GM19239 (cell line): Measurements from ENCODE around the gene CHST10.

Experiments
- DNase-seq: peaks from one replicate; pipeline ENCODE4 v3.0.0; 2011; ENCODE audit warnings: low spot score; ENCODE audit not compliant: insufficient read length
- FAIRE-seq: peaks from 2 replicates; lab custom pipeline; 2011; peaks lifted over from hg19 to GRCh38; lab: Jason Lieb, UNC

The CHST10 gene

DNA sequence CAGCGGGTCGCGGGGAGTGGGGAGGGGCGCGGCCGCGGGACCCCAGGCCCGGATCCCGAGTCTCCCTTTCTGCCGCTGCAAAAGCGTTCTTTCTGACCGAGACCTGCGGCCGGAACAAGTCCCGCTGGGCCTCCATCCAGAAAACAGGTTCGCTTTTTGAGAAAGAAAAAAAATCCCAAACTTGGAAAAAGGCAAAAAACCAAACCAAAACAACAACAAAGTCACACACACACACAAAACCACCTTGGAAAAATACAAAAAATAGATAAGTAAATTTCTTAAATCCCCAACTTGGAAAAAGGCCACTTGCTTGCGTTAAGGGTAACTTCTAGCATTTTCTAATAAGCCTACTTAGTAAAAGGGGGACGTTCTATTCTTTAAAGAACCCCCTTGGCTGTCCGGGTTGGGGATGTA lies 250 bp upstream of the CHST10 start:
- no peak for FAIRE-seq
- DNase-seq, result no peak

DNA sequence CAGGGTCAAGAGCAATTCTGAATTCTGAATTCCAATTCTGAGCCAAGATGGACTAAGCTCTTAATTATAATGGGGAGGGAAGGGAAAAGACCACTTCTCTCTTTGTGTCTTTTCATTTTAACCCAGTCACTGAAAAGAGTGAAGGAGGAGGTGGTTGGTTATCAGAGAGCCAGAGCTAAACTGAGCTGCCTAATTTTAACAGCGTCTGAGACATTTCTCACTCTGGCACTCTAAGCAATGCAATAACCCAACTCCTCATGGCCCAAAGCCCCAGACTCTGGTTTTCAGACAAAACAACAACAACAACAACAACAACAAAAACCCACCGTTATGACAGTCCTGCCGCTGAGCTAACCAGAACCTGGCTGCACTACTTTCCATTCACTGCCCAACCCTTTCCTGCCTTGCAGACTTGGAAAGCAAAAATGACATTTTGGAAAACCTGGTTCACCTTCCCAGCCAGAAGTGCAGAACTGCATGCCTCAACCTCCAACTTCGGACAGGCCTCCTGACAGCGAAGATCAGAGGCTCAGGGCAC lies 1.0 kb downstream of the CHST10 start:
- DNase-seq (no peak), FAIRE-seq (no peak)

DNA sequence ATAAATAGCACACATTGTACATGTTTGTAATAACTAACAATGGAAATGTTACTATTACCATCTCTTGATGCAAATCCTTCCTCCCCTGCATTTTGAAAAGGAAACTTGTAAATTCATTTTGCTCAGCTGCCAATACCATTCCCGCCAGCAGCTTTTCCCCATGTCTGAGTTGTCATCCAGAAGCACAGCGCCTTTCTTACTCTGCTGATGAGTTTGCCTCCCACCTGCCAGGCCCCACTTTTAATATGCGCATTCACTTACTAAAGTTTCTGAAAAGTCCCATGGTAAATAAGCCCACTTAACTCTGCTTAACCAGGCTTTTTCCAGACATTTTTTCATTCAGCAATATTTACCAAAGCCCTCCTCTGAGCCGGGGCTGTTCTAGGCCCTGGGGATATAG lies 3.9 kb downstream of the CHST10 start:
- no peak for FAIRE-seq
- DNase-seq, result no peak

DNA sequence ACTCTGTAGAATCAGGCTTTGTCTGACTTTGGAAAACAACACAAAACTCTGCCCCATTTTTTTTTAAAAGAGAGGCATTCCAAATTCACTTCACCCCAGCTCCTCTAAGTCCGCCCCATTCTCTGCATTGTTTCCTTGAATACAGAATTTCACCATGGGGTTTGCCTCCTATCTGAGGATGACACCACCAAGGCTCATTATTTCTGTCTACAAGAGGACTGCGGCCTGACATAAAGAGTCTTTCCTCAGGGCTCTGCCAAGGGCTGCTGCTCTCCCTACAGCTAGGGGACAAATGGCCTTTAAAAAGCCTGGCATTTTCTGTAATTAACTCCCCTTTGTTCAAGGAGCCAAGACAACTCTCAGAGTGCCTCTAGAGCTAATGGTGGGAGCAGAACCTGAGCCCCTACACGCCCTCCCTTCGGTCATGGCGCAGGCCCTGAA lies 4.6 kb downstream of the CHST10 start:
- FAIRE-seq (no peak), DNase-seq (no peak)

DNA sequence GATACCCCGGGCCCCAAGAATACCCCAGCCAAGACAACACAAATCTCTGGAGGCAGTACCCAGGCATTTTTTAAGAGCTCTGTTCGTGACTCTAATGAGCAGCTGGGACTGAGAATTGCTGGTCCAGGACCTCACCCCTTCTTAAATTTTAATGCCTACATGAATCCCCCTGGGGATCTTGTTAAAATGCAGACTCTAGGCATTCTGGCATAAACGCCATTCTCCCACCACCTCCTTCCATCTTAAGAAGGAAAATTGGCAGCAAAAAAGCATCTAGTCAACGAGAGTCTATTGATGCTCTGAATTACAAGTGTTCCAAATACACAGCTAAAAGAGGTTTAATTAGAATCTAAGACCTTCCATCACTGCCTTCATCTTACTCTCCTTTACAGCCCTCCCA lies 5.0 kb downstream of the CHST10 start:
- FAIRE-seq (no peak), DNase-seq (no peak)

DNA sequence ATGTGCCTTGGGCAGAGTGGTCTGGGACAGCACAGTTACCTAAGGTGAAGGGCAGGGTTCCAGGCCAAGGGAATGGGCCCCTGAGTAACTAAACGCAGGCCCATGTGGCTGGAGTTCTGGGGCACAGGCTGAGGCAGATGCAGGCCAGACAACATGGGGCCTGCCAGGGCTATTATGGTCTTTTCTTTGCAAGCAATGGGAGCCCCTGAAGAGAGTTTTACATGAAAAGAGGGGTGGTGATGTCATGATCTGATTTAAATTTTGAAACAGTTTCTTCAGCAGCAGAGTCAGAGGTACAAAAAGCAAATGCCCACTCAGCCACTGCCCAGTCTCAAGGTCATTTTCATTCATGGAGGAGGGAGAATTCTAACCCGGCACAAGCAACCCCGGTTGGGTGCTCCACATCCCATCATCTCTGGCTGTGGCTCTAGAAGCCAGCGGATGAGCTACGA lies 5.6 kb downstream of the CHST10 start:
- DNase-seq (no peak), FAIRE-seq (no peak)

DNA sequence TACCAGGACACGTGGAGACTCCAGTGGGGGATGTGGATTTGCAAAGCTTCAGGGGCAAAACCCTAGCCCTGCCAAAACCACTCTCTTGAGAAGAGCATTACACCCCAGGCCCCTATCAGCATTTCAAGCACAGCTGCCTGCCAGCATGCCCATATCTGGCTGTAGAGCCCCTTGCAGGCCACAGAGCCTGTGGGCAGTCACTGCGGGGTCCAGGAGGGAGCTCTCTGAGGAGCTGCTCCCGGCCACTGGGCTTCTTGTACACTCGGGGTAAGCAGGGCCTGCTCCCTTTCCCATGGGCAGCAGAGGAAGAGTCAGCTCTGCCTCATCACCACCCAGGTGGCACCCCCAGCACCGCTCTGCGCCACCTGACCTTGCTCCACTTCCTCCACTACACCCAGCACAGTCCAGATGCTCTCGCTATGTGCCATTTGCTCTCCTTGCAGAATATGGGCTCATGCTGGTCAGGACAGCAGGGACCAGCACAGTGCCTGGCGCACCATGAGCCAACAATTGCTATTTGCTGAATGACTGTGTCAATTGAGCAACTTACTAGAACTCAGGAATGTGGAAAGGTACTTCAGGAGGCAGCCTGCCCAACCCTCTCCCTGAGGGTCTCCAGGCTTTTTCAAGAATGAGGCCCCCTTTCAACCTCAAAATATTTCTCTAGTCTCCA lies 7.4 kb downstream of the CHST10 start:
- DNase-seq (no peak), FAIRE-seq (no peak)

DNA sequence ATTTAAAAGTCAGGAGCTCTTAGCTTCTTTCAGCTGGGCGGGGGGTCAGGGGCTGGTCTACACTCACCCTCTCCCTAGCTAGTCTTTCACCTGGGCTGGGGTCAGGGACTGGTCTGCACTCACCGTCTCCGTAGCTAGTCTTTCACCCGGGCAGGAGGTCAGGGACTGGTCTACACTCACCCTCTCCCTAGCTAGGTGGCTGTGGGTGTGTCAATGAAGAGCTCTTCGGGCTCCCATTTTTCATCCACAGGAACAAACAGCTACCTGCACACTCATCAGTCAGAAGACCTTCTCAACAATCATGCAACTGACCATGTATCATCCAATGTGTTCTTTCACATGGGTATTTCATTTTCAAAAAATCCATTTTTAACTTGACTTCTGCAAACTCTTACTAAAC lies 8.0 kb downstream of the CHST10 start:
- FAIRE-seq (no peak), DNase-seq (no peak)

DNA sequence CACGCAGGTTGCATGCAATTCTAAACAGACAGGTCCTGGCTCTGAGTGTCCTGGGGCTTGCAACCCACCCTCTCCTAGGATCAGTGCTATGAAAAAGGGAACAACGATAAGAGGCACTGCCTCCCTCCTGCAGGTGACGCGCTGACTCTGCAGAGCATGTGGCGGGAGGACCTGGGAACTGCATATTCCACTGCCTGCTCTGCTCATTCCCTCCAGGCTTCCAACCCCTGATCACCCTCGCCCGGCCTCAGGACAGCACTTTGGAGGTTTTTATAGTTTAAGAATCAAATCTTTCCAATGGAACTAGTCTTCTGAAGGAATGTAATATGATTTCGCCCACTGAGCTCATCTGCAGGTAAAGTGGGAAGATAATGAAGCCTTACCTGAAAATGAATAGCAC lies 8.5 kb downstream of the CHST10 start:
- no peak for FAIRE-seq
- no peak for DNase-seq

DNA sequence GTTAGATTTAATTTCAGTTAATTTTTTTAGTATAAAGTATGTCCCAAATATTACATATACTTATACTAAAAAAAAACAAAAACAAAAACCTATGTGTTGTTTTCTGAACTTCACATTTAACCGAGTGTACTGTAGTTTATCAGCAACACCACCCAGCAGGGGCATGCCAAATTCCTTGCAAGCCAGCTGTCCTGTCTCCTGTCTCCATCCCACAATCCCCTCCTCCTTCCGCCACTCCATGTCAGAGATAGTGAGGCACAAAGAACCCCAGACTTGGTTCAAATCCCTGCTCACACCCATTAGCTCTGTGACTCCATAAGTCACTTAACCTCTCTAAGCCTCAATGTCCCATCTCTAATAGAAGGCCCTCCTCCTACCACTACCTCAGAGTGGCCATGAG lies 9.4 kb downstream of the CHST10 start:
- DNase-seq, result no peak
- no peak for FAIRE-seq

DNA sequence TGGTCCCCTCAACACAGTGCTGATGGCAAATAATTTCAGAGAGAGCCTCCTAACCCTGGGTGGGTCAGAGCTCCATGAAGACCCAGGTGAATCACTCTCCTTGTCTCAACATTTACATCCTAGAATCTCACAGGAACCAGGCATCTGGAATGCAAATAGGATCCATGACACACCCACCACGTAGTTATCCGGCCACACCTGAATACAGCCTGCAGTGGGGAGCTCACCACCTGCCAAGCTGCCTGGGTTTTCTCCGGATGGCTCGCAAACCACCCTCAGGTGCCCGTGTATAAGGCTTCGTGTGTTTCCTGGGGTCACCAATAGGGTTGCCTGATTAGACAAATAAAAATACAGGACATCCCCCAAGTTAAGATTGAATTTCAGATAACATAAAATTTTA lies 9.9 kb downstream of the CHST10 start:
- FAIRE-seq (no peak), DNase-seq (no peak)

DNA sequence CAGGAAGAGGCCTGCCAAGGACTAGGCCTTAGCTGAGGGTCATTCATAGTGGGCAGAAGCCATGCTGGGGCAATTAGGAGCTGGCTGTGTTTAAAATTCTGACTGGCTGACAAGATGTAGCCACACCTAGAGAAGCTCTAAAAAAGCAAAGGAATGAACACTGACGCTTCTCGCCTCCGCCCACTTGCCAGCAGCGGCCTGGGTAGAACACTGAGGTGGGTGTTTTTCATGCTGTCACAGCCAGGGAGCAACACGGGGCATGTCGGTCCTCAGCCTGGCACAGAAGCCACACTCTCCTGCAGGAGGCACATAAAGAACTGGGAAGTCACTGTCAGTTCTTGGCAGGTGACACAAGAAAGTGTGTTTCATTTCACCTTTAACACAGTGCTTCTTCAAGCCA lies 10.4 kb downstream of the CHST10 start:
- FAIRE-seq, result no peak
- no peak for DNase-seq

DNA sequence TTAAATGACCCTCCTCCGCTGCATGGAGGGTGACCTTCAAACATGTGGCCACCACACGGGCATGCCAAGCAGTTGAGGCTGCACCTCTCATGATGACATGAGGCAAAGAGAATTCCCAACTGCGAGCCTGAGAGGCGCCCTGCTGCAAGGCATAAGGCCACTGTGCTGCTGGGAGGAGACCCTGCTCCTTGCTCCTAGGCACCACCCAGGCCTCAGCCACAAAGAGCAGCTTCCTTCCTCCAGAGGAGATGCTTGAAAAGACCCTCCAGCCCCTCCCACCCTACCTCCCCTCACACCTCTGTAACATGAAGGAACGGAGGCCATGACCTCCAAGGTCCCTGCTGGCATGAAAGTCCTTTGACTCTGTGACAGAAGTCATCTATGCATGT lies 11.4 kb downstream of the CHST10 start:
- DNase-seq (no peak), FAIRE-seq (no peak)

DNA sequence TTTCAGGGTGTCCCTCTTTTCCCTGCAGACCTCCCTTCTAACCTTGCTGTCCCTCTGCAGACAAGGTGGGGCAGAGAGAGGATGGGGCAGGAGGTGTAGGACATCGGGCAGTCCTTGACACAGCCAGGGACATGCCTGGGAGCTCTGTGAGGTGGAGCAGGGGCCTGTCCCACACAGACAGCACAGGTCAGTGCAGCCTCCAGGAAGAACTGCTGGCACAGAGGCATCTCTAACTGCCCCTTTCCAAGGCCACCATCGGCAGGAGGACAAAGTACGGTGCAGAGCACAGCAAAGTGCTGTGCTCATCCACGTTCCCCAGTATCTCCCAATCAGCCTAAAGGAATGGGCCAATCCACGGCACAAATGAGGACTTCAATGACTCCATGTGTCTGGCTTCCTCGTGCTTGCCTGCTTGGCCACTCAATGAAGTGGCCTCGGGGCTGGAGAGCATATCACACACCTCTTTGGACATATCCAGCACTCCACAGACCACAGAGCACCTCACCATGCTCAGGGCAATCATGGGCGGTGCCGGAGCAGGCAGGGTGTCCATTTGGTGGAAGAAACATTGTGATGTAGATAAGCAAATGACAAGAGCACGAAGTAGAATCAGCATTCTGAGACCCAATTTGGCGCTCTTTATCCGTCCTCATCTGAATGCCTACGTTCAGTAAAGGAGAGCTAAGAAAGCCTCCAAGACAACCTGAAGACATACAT lies 11.9 kb downstream of the CHST10 start:
- FAIRE-seq (no peak), DNase-seq (no peak)

DNA sequence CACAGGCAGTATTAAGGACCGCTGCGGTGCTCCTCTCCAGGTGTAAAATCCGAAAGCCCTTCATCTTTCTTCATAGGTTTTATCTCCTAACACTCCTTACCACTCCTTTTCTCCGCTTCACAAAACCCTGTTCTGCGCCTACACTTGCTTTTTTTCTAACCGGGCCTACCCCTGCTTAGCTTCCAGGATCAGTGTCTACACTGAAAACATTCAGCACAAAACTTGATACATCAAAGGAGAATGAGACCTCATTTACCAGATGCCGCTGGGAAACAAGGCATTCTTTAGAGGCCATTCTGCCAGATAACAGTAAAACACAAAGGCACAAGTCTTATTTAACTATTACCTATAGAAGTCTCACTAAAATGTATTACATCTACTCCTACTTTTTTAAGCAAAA lies 13.1 kb downstream of the CHST10 start:
- FAIRE-seq (no peak), DNase-seq (no peak)

DNA sequence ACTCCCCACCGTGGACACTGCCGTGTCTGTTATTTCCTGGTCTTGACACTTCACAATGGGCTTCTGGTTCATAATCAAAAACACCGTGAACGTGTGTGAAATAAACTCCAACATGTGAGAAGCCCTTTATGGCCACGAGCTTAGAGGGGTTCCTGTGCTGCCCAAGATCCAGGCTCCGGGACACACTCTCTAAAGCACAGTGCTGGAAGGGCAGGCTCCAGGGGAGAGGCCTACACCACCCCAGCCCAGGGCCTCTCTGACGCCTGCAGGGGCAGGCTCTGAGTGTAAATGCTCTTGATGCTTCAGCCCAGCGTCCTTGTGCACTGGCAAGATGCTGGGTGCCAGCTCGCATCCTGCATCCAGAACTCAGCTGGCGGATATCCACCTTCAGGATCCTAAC lies 13.7 kb downstream of the CHST10 start:
- FAIRE-seq, result no peak

DNA sequence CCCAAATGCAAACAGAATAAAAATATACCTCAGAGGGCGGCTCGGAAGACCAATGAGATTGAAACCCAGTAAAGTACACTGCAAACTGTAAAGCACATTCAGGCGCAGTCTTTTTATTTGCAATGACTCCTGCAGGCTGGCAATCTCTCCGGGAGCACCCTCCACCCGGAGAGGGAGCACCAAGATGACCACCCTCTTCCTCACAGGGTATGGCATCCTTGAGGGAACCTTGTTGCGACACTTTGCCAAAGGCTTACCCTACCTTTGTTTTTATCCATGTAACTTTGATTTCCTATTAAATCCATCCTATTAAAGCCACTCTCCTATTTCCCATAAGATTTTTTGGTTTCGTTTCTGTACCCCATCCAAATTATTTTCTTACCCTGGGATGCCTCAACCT lies 16.2 kb downstream of the CHST10 start:
- FAIRE-seq, result no peak

More for the DNA sequence above, 13.7 kb downstream of the CHST10 start:
- DNase-seq, result no peak

DNA sequence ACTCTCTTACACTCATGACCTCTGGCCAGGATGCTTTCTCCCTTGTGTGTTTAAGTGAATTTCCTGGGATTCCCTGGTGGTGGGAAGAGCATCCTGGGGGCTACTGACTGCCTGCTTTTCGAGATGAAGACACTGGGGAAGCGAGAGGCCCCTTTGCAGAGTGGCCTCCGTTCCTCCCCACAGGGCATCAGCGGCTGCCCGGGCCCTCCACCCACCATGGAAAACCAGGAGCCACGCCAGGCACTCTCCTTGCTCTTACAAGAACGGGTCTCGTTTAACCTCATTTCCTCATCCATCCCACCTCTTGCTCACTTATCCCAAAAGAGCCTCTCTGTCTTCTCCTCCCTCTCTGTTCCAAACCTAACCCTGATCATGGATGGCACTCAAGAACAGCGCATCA lies 17.8 kb downstream of the CHST10 start:
- no peak for DNase-seq
- FAIRE-seq, result no peak

More for the DNA sequence above, 16.2 kb downstream of the CHST10 start:
- DNase-seq, result no peak

DNA sequence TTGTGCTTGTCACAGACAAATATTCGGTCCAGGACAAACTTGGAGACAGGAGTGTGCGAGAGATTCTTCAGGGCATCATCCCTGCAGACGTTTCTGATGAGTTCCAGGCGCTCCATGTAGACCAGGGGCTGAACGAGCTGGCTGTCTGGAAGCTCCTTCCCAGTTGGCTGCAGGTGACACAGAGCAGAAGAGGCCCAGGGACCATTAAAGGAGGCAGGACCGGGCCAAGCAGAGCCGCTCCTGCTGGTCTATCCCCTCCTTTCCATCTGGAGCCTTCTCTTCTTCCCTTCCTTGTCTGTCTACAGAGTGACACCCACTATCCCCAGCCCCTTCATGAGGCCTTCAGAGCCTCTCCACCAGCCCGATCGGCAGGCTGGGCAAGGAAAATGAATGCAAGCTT lies 19.5 kb downstream of the CHST10 start:
- DNase-seq, result no peak
- FAIRE-seq, result no peak

DNA sequence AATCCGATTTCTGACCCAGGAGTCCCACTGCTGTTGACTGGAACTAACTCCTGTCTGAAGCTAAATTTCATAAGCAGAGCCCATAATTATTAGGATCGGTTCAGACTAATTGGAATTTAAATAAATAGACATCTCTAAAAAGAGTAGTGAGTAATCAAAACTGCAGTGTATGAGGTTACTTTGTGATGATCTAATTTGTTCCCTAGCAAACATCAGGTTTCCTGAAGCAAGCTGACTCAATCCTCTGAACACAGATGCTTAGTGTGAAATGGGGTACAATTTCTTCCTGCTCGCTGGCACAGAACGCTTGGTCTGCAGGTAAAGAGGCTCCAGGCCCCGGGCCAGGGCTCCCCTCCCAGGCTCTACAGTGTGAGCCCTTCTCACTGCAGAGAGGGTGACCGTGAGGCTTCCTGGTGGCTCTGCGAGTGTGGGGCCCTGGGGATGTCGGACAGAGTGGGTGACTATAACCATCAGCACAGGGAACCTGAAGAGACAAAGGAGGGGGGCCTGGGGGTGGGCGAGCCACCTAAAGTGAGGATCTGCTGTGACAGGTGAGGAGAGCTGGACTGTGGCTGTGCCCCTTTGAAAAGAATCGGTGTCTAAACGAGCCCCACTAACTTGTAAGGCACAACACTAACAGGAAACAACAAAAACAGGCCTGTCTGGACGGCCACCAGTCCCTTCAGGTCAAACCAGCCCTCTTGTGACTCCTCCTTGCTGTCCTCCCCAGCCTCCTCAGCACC lies 20.2 kb downstream of the CHST10 start:
- no peak for DNase-seq
- no peak for FAIRE-seq

DNA sequence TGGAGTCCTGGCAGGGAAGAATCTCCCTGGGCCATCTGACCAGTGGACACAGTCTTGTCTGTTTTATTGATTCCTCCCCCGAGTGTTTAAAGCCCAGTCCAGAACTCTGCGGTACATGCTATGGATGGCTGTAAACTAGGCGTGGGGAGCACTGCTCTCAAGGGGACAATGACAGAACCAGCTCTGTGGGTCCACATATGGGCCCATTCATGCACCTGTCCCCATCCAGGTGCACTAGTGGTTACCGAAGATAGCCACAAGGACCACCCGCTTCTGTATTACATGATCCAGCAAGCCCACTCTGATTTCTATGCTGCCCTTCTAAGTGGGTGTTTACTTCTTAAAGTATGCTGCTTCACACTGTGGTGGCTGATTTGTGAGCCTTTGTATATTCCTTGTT lies 21.0 kb downstream of the CHST10 start:
- no peak for DNase-seq
- FAIRE-seq, result no peak
